Left kidney (tissue), 8 donors: ENCODE data around the gene PLAGL1. TPM values are rescaled to one million over a fixed set of nuclear protein-coding genes. Genes with fewer than 3 reads are reported as not detected.
"Not testable (repeated sequence)": the region's sequence is repeated elsewhere in the genome, so short reads cannot be mapped to it uniquely, and the experiment has no call there.

Experiments
- DNase-seq: peaks from one replicate; pipeline ENCODE4 v3.0.0-alpha.2; 2013
- long read RNA-seq, 8 donors: transcript quantifications; one replicate each; lab custom pipeline, GENCODE V29; 2026
- polyA plus RNA-seq: library from polyadenylated mRNA; unstranded; fragments of 120-200 nt; gene quantifications from one replicate; pipeline ENCODE4 v1.2.1, GENCODE V29; 2013; ENCODE audit not compliant: insufficient read length

Gene PLAGL1, protein sequence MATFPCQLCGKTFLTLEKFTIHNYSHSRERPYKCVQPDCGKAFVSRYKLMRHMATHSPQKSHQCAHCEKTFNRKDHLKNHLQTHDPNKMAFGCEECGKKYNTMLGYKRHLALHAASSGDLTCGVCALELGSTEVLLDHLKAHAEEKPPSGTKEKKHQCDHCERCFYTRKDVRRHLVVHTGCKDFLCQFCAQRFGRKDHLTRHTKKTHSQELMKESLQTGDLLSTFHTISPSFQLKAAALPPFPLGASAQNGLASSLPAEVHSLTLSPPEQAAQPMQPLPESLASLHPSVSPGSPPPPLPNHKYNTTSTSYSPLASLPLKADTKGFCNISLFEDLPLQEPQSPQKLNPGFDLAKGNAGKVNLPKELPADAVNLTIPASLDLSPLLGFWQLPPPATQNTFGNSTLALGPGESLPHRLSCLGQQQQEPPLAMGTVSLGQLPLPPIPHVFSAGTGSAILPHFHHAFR
- 124 TPM for polyA plus RNA-seq
- long read RNA-seq, donor 1, partial matches to known transcripts: 13 of 17 reads
- long read RNA-seq, donor 1, other reads (novel, unspliced or antisense): 0 of 17 reads
- long read RNA-seq, donor 2, partial matches to known transcripts: 14 of 22 reads
- long read RNA-seq, donor 2, other reads (novel, unspliced or antisense): 0 of 22 reads
- long read RNA-seq, donor 3, partial matches to known transcripts: 14 of 22 reads
- long read RNA-seq, donor 3, other reads (novel, unspliced or antisense): 0 of 22 reads
- long read RNA-seq, donor 4, partial matches to known transcripts: 0 of 2 reads
- long read RNA-seq, donor 4, other reads (novel, unspliced or antisense): 0 of 2 reads
- long read RNA-seq, donor 5, transcript PLAGL1-226 (7 exons, 3,229 nt): major isoform, 7 of 21 reads
- long read RNA-seq, donor 5, partial matches to known transcripts: 11 of 21 reads
- long read RNA-seq, donor 5, other reads (novel, unspliced or antisense): 0 of 21 reads
- long read RNA-seq, donor 6, partial matches to known transcripts: 8 of 15 reads
- long read RNA-seq, donor 6, other reads (novel, unspliced or antisense): 0 of 15 reads
- long read RNA-seq, donor 7, partial matches to known transcripts: 19 of 25 reads
- long read RNA-seq, donor 7, other reads (novel, unspliced or antisense): 0 of 25 reads
- long read RNA-seq, donor 8: 0 reads

DNA sequence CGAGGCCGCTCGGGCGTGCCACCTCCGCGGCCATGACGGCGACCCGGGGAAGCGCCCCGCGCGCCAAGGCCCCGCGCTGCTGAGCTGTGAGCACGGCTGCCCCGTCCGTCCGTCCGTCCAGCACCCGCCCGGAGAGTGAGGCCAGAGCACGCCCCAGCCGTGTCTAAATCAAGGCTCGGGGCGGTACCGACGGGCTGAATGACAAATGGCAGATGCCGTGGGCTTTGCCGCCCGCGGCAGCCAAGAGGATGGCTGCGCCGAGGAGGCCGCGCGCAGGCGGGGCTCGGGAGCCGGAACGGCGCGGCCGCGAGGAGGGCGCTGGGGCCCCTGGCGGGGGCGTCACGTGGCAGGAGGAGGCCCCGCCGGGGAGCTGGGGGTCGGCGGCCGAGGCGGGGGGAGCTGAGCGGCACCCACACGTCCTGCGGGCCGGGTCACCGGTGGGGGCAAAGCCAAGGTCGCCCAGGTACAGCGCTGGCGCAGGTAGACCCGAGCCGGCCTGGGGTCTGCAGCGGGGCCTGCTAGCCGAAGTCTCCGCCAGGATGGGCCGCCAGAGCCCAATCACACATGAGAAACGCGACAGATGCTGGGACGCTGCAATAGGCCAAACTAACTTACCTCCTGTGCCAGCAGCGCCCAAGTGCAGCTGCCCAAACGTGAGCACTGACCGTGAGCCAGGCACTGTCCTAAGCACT, at the start of gene PLAGL1:
PLAGL1 (minus strand) TSS at position 140 of the 692 bp plus-strand sequence. CDS start 60,123 bp downstream, outside the sequence.
- DNase-seq: peak; percentile 32

GRCh38 chr6:144055121-144055931, 47.3 kb upstream of the PLAGL1 start:
- no peak for DNase-seq

DNA sequence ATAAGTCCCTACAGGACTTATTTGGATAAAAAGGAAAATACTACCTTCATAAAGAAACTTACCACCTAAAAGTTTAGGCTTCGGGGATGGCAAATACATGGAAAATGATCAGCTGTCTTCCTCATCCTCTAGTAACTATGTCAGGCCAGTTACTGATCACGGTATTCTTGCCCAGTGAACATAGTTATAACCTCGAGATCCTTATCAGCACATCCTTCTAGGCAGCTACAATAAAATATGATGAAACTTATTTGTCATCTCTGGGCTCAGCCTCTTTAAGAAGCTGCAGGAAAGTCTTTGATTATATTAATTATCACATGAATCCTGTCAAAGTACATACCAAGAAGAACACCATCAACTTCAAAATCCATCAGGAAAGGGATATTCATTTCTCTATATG, 45.5 kb upstream of the PLAGL1 start:
- DNase-seq: no peak

DNA sequence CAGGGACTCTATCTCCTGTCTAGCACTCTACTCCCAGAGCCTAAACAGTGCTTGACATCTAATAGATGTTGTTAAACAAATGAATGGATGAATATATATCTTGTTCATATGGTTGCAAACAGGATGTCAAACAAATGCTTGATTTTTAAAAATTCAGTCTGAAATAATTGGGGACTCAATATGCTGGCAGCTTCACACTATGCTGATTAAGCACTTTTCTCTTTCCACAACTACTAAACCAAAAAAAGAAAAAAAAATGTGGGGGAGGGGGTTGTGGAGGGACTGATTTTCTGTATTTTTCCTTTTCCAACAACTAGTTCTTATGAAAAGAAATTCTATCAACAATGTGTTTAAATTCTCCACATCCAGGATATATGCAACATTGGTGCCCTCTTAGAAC, 44.4 kb upstream of the PLAGL1 start:
- no peak for DNase-seq

DNA sequence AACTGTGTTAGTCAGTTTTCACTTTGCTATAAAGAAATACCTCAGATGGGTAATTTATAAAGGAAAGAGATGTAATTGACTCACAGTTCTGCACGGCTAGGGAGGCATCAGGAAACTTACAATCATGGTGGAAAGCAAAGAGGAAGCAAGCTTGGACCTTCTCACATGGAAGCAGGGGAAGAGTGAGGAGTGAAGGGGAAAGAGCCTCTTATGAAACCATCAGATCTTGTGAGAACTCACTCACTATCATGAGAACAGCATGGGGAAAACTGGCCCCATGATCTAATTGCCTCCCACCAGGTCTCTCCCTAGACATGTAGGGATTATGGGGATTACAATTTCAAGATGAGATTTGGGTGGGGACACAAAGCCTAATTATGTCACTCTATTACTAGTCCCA, 41.3 kb upstream of the PLAGL1 start:
- DNase-seq: no peak

- DNase-seq: no peak
Observed at GRCh38 chr6:144047688-144048087, 39.6 kb upstream of the PLAGL1 start.

DNA sequence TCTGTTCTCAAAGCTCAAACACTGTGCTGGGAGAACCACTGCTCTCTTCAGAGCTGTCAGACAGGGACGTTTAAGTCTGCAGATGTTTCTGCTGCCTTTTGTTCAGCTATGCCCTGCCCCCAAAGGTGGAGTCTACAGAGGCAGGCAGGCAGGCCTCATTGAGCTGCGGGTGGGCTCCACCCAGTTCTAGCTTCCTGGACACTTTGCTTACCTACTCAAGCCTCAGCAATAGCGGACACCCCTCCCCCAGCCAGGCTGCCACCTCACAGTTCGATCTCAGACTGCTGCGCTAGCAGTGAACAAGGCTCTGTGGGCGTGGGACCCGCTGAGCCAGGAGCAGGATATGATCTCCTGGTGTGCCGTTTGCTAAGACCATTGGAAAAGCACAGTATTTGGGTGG, 38.6 kb upstream of the PLAGL1 start:
- not testable (repeated sequence) for DNase-seq

- DNase-seq: not testable (repeated sequence)
Observed at GRCh38 chr6:144044989-144045388, 36.9 kb upstream of the PLAGL1 start.

GRCh38 chr6:144036835-144037195, 28.8 kb upstream of the PLAGL1 start:
- DNase-seq: no peak

GRCh38 chr6:144036064-144036834, 28.2 kb upstream of the PLAGL1 start:
- DNase-seq: no peak

DNA sequence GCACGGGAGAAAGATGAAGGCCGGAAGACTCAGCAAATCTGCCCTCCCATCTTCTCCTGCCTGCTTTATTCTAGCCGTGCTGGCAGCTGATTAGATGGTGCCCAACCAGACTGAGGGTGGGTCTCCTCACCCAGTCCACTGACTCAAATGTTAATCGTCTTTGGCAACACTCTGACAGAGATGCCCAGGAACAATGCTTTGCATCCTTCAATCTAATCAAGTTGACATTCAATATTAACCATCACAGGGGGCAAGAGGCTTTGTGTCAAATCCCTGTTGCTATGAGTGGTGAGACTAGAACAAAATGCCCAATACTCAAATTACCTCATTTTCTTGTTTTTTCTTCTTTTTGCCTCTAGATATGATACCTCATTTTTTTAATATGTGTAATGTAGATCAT, 27.4 kb upstream of the PLAGL1 start:
- no peak for DNase-seq

- no peak for DNase-seq
Observed at GRCh38 chr6:144033816-144034735, 26.0 kb upstream of the PLAGL1 start.

GRCh38 chr6:144029452-144029851, 21.4 kb upstream of the PLAGL1 start:
- DNase-seq: no peak

DNA sequence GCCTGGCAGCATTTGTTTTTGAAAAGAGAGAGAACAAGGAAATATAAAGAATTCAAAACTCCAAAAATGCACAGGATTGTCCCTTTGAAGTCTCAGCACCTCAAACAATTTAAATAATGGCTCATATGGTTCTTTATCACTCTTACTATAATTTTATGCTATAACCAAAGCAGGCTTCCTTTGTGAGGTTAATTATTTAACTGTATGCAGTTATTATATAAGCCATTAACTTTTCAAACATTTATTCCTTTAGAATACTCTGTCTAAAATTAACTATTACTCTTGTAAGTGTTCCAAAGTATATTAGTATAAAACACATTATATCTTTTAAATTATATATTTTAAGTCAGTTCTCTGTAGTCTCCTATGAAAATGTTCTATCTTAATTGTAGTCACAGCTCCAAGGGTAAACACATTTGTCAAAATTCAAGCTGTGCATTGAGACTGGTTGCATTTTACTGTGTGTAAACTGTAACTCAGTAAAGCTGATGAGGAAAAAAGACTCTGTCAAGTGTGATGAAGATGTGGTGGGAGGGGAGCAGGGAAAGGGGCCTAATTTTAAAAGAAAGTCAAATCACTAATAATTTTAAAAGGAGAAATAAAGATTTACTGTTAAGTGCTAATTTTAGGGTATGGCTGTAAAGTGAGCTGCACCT, 20.0 kb upstream of the PLAGL1 start:
- DNase-seq: no peak

DNA sequence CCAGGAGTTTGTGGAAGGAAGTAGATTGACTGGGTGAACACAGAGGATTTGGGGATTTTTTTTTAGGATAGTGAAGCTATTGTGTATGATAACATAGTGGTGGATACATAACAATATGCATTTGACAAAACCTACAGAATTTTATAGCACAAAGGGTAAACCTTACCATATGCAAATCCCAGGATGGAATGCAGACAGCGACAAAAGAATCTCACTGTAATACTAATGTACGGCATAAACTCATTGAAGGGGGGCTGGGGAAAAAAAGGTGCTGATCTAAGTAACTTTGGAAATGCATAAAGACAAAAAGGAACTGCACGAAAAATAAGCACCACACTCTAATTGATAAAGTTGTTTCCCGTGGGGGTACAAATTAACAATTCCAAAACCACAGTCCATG, 15.2 kb upstream of the PLAGL1 start:
- DNase-seq: no peak

DNA sequence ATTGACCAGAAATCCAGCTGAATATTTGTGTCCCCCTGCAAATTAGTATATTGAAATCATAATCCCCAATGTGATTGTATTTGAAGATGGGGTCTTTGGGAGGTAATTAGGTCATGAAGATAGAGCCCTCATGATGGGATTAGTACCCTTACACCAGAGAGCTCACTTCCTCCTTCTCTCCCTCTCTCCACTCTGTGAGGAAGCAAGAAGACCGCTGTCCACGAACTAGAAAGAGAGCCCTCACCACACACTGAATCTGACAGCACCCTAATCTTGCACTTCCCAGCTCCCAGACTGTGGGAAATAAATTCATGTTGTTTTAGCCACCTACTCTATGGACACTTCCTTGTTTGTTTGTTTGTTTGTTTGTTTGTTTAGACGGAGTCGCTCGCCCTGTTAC, 11.9 kb upstream of the PLAGL1 start:
- no peak for DNase-seq

DNA sequence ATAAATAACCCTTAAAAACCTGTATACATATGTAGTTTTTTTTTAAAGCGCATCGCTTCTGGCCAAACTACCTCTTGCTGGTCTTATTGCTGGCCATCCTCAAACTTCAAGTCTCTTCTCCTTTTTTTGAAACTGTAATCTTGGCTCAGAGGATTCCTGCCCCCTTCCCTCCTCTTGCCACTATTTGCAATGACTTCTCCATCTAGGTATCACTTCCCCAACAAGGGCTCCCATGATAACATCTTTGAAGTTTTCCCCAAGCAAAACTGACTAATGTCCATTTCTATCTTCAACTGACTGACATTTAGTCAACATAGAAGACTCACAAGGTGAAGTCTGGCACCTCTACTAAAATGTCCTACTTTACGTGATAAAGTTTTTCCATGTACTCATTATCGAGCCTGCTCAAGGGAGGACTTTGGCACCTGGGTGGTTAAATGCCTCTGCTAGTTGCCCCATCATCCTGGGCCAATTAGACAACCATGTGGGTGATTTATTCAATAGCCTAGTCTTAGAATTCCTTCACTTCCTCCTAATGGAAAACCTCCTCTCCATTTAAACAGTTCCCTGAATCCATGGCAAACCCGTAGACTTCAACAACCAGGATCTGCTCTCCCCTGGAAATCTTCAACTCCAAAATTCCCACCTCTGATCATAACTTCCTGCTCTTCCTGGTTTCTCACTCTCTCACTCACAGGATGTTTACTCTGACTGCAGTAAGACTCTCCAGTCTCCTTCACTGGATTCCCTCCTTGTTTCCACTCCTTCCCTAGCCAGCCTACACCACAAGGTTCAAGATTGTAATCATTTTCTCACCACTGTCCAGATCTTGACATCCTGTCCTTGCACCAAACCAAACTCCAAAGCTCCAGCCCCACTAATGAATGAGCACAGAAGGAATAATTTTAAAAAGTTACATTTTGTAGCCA, 9.4 kb upstream of the PLAGL1 start:
- no peak for DNase-seq
